Trophoblast cell (in vitro differentiated cells and primary cell): Measurements from ENCODE around the gene PLCL1.

Experiments
- DNase-seq, 2 donors: peaks; one replicate each; pipeline ENCODE4 v3.0.0-alpha.2; 2016
- H2AFZ ChIP-seq: 2 replicates; pipeline ENCODE4 v1.6.1; 2013; ENCODE audit warnings: low read length, moderate library complexity, mild to moderate bottlenecking; ENCODE audit not compliant: insufficient read depth, poor library complexity
- H2AK5ac ChIP-seq: 2 replicates; pipeline ENCODE4 v1.6.1; 2013; ENCODE audit warnings: mild to moderate bottlenecking, low read length
- H2BK120ac ChIP-seq: 2 replicates; pipeline ENCODE4 v1.6.1; 2013; ENCODE audit warnings: low read length, mild to moderate bottlenecking, moderate library complexity; ENCODE audit not compliant: insufficient read depth, poor library complexity
- H2BK12ac ChIP-seq: 2 replicates; pipeline ENCODE4 v1.6.1; 2013; ENCODE audit warnings: mild to moderate bottlenecking, low read length, moderate library complexity
- H2BK5ac ChIP-seq: 2 replicates; pipeline ENCODE4 v1.6.1; 2013; ENCODE audit warnings: low read length, low read depth, moderate library complexity, mild to moderate bottlenecking; ENCODE audit not compliant: poor library complexity
- H3K14ac ChIP-seq: 2 replicates; pipeline ENCODE4 v1.6.1; 2013; ENCODE audit warnings: mild to moderate bottlenecking, low read length
- H3K18ac ChIP-seq: 2 replicates; pipeline ENCODE4 v1.6.1; 2013; ENCODE audit warnings: mild to moderate bottlenecking, low read length
- H3K23ac ChIP-seq: 2 replicates; pipeline ENCODE4 v1.6.1; 2013; ENCODE audit warnings: low read length
- H3K27ac ChIP-seq: 2 replicates; pipeline ENCODE4 v1.5.1; 2013; ENCODE audit warnings: low read depth, mild to moderate bottlenecking, inconsistent platforms, low read length, moderate library complexity
- H3K27me3 ChIP-seq: 2 replicates; pipeline ENCODE4 v1.6.1; 2013; ENCODE audit warnings: inconsistent platforms, mild to moderate bottlenecking, low read length, moderate library complexity; ENCODE audit not compliant: insufficient read depth
- H3K36me3 ChIP-seq, 2 experiments: 1 replicate in 1 of 2; 2 replicates in 1 of 2; pipeline ENCODE4 v1.6.1; 2013; ENCODE audit warnings: low read length in 2 of 2, mild to moderate bottlenecking in 2 of 2, moderate library complexity in 1 of 2; ENCODE audit not compliant: insufficient read depth in 2 of 2, control insufficient read depth in 1 of 2
- H3K4ac ChIP-seq: 2 replicates; pipeline ENCODE4 v1.6.1; 2013; ENCODE audit warnings: low read depth, mild to moderate bottlenecking, low read length, moderate library complexity
- H3K4me1 ChIP-seq, 2 experiments: 1 replicate in 1 of 2; 2 replicates in 1 of 2; pipeline ENCODE4 v1.6.1; 2013; ENCODE audit warnings: low read length in 2 of 2, mild to moderate bottlenecking in 2 of 2, moderate library complexity in 1 of 2; ENCODE audit not compliant: insufficient read depth in 2 of 2, control insufficient read depth in 1 of 2
- H3K4me2 ChIP-seq: 2 replicates; pipeline ENCODE4 v1.6.1; 2013; ENCODE audit warnings: inconsistent platforms, mild to moderate bottlenecking, low read length, moderate library complexity
- H3K4me3 ChIP-seq: 2 replicates; pipeline ENCODE4 v1.5.1; 2013; ENCODE audit warnings: mild to moderate bottlenecking, low read depth, low read length, inconsistent platforms
- H3K79me1 ChIP-seq: one replicate; pipeline ENCODE4 v1.6.1; 2013; ENCODE audit warnings: low read length
- H3K79me2 ChIP-seq: 2 replicates; pipeline ENCODE4 v1.6.1; 2013; ENCODE audit warnings: low read length, mild to moderate bottlenecking; ENCODE audit not compliant: control insufficient read depth, insufficient read depth, poor library complexity
- H3K9ac ChIP-seq: 2 replicates; pipeline ENCODE4 v1.6.1; 2013; ENCODE audit warnings: mild to moderate bottlenecking, low read length
- H3K9me3 ChIP-seq: 2 replicates; pipeline ENCODE4 v1.6.1; 2013; ENCODE audit warnings: low read depth, mild to moderate bottlenecking, control low read depth, inconsistent platforms, low read length; ENCODE audit not compliant: insufficient read depth
- H4K12ac ChIP-seq: 2 replicates; pipeline ENCODE4 v1.6.1; 2013; ENCODE audit warnings: low read depth, mild to moderate bottlenecking, low read length, moderate library complexity
- H4K8ac ChIP-seq: 2 replicates; pipeline ENCODE4 v1.6.1; 2013; ENCODE audit warnings: low read depth, mild to moderate bottlenecking, low read length, moderate library complexity
- H4K91ac ChIP-seq: one replicate; pipeline ENCODE4 v1.6.1; 2013; ENCODE audit warnings: low read depth, mild to moderate bottlenecking, low read length, moderate library complexity
- WGBS: extraction: QIAGEN DNeasy Blood & Tissue Kit; methylation state at CpG from one replicate; pipeline ENCODE4 v1.1.7; 2013; ENCODE audit warnings: missing lambda C conversion rate; ENCODE audit not compliant: insufficient read length, insufficient coverage; ENCODE audit errors: extremely low coverage; 5-methylcytosine and 5-hydroxymethylcytosine counted together

PLCL1 gene

GRCh38 chr2:197954328-197954727, 149.9 kb downstream of the PLCL1 start:
- Histone ChIP-seq H3K4me2 (no peak overlapping the region), H3K27ac (no peak overlapping the region), H4K91ac (no peak overlapping the region), H2AFZ (no peak overlapping the region), H3K23ac (no peak overlapping the region), H3K9me3 (no peaks in the 10 kb centered on the region), H3K27me3 (no peaks in the 10 kb centered on the region), H4K12ac (no peak overlapping the region), H4K8ac (no peak overlapping the region), H3K4me1 (no peaks in the 10 kb centered on the region), H2BK120ac (no peak overlapping the region), H3K79me1 (no peaks in the 10 kb centered on the region), H3K4me3 (no peak overlapping the region), H3K14ac (no peak overlapping the region), H2BK12ac (no peak overlapping the region), H2BK5ac (no peak overlapping the region), H3K9ac (no peak overlapping the region), H2AK5ac (no peak overlapping the region), H3K18ac (no peak overlapping the region), H3K79me2 (no peaks in the 10 kb centered on the region), H3K36me3 (no peaks in the 10 kb centered on the region), H3K4ac (no peak overlapping the region)
- DNase-seq = no peak
- WGBS = no CpG with 5 or more reads among the region's 4 CpGs

GRCh38 chr2:197958592-197959150, 154.3 kb downstream of the PLCL1 start:
- WGBS = no CpG with 5 or more reads among the region's 3 CpGs
- H3K14ac ChIP-seq = no peak overlapping the region
- no peak overlapping the region for H3K4ac ChIP-seq
- H3K23ac ChIP-seq = no peak overlapping the region
- no peak overlapping the region for H2AK5ac ChIP-seq
- H3K4me1 ChIP-seq = no peaks in the 10 kb centered on the region
- no peak overlapping the region for H2BK120ac ChIP-seq
- H3K4me2 ChIP-seq = no peak overlapping the region
- H2AFZ ChIP-seq = no peak overlapping the region
- H2BK5ac ChIP-seq = no peak overlapping the region
- H4K8ac ChIP-seq = no peak overlapping the region
- no peaks in the 10 kb centered on the region for H3K27me3 ChIP-seq
- H3K4me3 ChIP-seq = no peak overlapping the region
- H3K9ac ChIP-seq = no peak overlapping the region
- H3K36me3 ChIP-seq = no peaks in the 10 kb centered on the region
- no peak overlapping the region for H2BK12ac ChIP-seq
- no peaks in the 10 kb centered on the region for H3K79me2 ChIP-seq
- no peaks in the 10 kb centered on the region for H3K9me3 ChIP-seq
- no peak overlapping the region for H3K27ac ChIP-seq
- no peak overlapping the region for H3K18ac ChIP-seq
- H4K91ac ChIP-seq = no peak overlapping the region
- no peak overlapping the region for H4K12ac ChIP-seq
- no peak for DNase-seq
- H3K79me1 ChIP-seq = no peaks in the 10 kb centered on the region

- H3K36me3 ChIP-seq = no peaks in the 10 kb centered on the region
- H3K4me2 ChIP-seq = no peak overlapping the region
These were observed 155.0 kb downstream of the PLCL1 start for GRCh38 chr2:197959383-197959782.

GRCh38 chr2:197960786-197961185, 156.4 kb downstream of the PLCL1 start:
- Histone ChIP-seq H3K4me3 (no peak overlapping the region), H3K23ac (no peak overlapping the region), H4K91ac (no peak overlapping the region), H3K27ac (no peak overlapping the region), H3K14ac (no peak overlapping the region), H2AK5ac (no peak overlapping the region), H3K4me2 (no peak overlapping the region), H4K8ac (no peak overlapping the region), H2BK120ac (no peak overlapping the region), H2BK12ac (no peak overlapping the region), H3K36me3 (no peaks in the 10 kb centered on the region), H3K9ac (no peak overlapping the region), H3K79me1 (no peaks in the 10 kb centered on the region), H2AFZ (no peak overlapping the region), H3K4ac (no peak overlapping the region), H3K27me3 (no peaks in the 10 kb centered on the region), H3K4me1 (no peaks in the 10 kb centered on the region), H4K12ac (no peak overlapping the region), H3K9me3 (no peaks in the 10 kb centered on the region), H3K79me2 (no peaks in the 10 kb centered on the region), H3K18ac (no peak overlapping the region), H2BK5ac (no peak overlapping the region)
- no peak for DNase-seq
- WGBS = no CpG with 5 or more reads among the region's 2 CpGs

More at GRCh38 chr2:197959383-197959782, 155.0 kb downstream of the PLCL1 start:
- Histone ChIP-seq H3K4ac (no peak overlapping the region), H3K23ac (no peak overlapping the region), H2BK120ac (no peak overlapping the region), H4K12ac (no peak overlapping the region), H3K27me3 (no peaks in the 10 kb centered on the region), H3K9ac (no peak overlapping the region), H4K8ac (no peak overlapping the region), H3K14ac (no peak overlapping the region), H3K9me3 (no peaks in the 10 kb centered on the region), H2AK5ac (no peak overlapping the region), H3K18ac (no peak overlapping the region), H3K4me3 (no peak overlapping the region), H3K79me2 (no peaks in the 10 kb centered on the region), H2BK5ac (no peak overlapping the region), H3K79me1 (no peaks in the 10 kb centered on the region), H2AFZ (no peak overlapping the region), H2BK12ac (no peak overlapping the region), H3K4me1 (no peaks in the 10 kb centered on the region), H4K91ac (no peak overlapping the region), H3K27ac (no peak overlapping the region)
- no CpG with 5 or more reads among the region's 1 CpG for WGBS
- DNase-seq = no peak
